ENCODE results near the gene NEIL1.
A peak's percentile ranks its signal among the peaks of the same experiment; 100 is the strongest.
"Not testable (repeated sequence)": the region's sequence is repeated elsewhere in the genome, so short reads cannot be mapped to it uniquely, and the experiment has no call there.

Gene NEIL1

DNA sequence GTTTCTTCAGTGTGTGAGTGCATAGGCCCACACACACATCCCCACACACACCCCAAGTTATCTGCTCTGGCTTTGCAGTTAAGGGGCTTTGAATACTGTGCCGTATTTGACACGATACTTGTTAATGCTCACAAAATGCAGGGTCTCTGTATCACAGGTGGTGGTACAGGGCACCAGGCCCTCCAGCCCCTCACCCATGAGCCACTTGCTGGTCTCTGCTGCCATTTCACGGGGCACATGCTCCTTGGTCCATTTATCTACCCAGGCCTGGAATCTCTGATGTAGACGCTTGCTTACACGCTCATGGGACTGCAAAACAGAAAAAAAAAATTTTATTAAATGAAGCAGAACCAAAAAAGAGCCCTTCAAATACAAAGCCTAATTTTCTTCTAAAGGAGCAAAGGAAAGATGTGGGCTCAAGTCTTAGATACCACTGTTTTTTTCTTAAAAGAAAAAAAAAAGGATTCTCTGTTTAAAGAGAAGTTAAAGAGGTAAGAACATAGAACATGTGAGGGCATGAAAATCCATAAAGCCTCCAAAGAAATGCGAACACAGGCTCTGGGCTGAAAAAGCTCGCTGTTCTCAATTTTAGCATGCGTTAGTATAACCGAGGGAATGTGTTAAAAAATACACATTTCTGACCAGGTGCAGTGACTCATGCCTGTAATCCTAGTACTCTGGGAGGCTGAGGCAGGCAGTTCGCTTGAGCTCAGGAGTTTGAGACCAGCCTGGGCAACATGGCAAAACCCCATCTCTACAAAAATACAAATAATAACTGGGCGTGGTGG, 25.3 kb downstream of the NEIL1 start:
- DNase-seq (ENCODE audit: low read depth): no peak
- TF ChIP-seq CTCF (conservative IDR thresholded peaks at IDR 0.05; ENCODE audit: low read length): no peak
- no peak overlapping the region for H3K4me3 ChIP-seq (ENCODE audit: low read length)

DNA sequence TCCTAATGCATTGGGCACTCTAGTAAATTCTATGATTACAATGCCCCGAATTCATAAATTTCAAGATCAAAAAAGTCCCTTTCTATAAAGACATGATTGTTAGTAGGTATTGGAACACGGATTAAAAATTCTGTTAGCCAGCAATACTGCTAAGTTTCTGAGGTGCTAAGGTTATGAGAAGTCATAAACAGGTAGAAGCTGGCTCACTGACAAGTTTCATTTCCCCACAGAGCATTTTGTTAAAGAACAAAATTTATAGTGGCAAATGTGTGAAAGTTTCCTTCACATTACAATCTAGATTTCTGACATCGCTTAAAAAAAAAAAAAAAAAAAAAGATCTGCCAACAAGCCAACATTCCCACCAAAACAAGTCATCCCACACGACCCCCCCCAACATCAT, 33.9 kb downstream of the NEIL1 start:
- no peak overlapping the region for H3K4me3 ChIP-seq (ENCODE audit: low read length)
- DNase-seq (ENCODE audit: low read depth): no peak
- TF ChIP-seq CTCF (conservative IDR thresholded peaks at IDR 0.05; ENCODE audit: low read length): no peak

DNA sequence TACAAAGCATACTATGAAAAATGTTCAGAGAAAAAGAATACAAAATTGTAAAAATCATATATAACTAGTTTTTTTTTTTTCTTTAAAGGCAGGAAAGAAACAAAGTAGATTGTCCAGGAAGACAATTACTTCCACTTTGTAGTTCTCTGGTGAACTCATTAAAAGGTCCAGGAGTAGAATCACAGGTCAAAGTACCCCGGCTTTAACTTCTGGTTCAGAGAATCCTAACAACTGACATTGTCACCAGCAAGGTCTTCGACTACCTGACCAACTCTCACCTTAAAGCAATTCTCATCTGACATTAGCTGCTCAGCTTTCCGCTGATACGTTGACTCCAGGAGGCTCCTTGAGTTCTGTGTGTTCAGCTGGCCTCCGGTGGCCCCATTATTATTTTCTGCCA, 37.1 kb downstream of the NEIL1 start:
- DNase-seq (ENCODE audit: low read depth); H3K4me3 ChIP-seq (ENCODE audit: low read length): not testable (repeated sequence)

DNA sequence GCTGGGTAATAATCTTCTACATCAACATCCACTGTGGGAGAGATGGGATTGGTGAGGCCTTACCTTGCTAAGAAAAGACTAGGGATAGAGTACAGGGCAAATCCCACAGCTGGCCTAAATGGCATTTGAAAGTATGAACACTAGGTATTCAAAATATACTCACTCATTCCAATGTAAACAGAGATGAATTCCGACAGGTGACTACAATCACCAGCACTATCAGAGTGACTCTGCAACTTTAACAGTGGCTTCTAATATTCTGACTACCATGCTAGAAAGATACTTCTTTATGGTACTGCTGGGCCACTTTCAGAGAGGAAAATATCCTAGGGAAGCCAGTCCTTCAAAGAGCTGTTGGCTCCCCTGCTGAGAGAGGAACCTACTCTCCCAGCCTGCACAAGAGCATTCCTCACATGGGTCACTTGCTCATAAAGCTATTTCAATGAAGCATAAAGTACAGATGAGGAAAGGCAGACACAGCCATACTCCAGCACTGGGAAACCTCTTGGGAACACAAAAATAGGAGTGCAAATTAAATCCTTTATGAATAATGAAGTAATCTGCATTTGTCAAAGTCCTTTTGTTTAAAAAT, 43.0 kb downstream of the NEIL1 start:
- DNase-seq (ENCODE audit: low read depth): no peak
- no peak for TF ChIP-seq CTCF (conservative IDR thresholded peaks at IDR 0.05; ENCODE audit: low read length)
- H3K4me3 ChIP-seq (ENCODE audit: low read length): no peak overlapping the region

- peak; percentile 33 for DNase-seq (ENCODE audit: low read depth)
- TF ChIP-seq CTCF (conservative IDR thresholded peaks at IDR 0.05; ENCODE audit: low read length): no peak
- no peak overlapping the region for H3K4me3 ChIP-seq (ENCODE audit: low read length)
Observed at GRCh38 chr15:75397494-75397893, 50.7 kb downstream of the NEIL1 start.

GRCh38 chr15:75403892-75404291, 57.1 kb downstream of the NEIL1 start:
- DNase-seq (ENCODE audit: low read depth): no peak
- H3K4me3 ChIP-seq (ENCODE audit: low read length): no peak overlapping the region
- no peak for TF ChIP-seq CTCF (conservative IDR thresholded peaks at IDR 0.05; ENCODE audit: low read length)

Measured in AG10803 (cell line).